HG03196 (cell line): ENCODE measurements around the gene CD27.
A peak's percentile ranks its signal among the peaks of the same experiment; 100 is the strongest.
"Not testable (repeated sequence)": the region's sequence is repeated elsewhere in the genome, so short reads cannot be mapped to it uniquely, and the experiment has no call there.

Experiments
- ATAC-seq: cut with Tn5 transposase; IDR thresholded peaks from one replicate; pipeline ENCODE4 v1.9.1; 2021; ENCODE audit not compliant: unreplicated experiment

Gene CD27

GRCh38 chr12:6478416-6478815 lies 33.7 kb downstream of the CD27 start:
- no peak for ATAC-seq

GRCh38 chr12:6488240-6488639 lies 43.5 kb downstream of the CD27 start:
- no peak for ATAC-seq

GRCh38 chr12:6489449-6489848 lies 44.7 kb downstream of the CD27 start:
- ATAC-seq, result no peak

GRCh38 chr12:6490673-6491072 lies 45.9 kb downstream of the CD27 start:
- ATAC-seq, result not testable (repeated sequence)

GRCh38 chr12:6492838-6493496 lies 48.2 kb downstream of the CD27 start, which contains the start of gene MRPL51:
Gene MRPL51 (minus strand): TSS chr12:6493262. CDS start chr12:6493136, 126 bp downstream.
- ATAC-seq, result peak; percentile 55

GRCh38 chr12:6493497-6494257 lies 48.9 kb downstream of the CD27 start, which contains the start of gene NCAPD2:
Gene NCAPD2 (plus strand): TSS chr12:6494102. CDS start chr12:6495099, 997 bp downstream.
- ATAC-seq, result peak; percentile 84

GRCh38 chr12:6494258-6494743 lies 49.5 kb downstream of the CD27 start:
- peak; percentile 7 for ATAC-seq

GRCh38 chr12:6494968-6495367 lies 50.2 kb downstream of the CD27 start:
- no peak for ATAC-seq

GRCh38 chr12:6497291-6497690 lies 52.5 kb downstream of the CD27 start:
- not testable (repeated sequence) for ATAC-seq

GRCh38 chr12:6500466-6500865 lies 55.7 kb downstream of the CD27 start:
- ATAC-seq, result no peak
